Kidney epithelial cell (primary cell): ENCODE measurements around the gene XK. TPM values are rescaled to one million over a fixed set of nuclear protein-coding genes. Genes with fewer than 3 reads are reported as not detected.

Experiments
- DNase-seq: peaks from one replicate; pipeline ENCODE4 v3.0.0-alpha.2; 2010; ENCODE audit warnings: low read depth
- H3K27me3 ChIP-seq: 2 replicates; pipeline ENCODE4 v1.6.0; 2011; ENCODE audit warnings: low read length; ENCODE audit not compliant: control insufficient read depth, insufficient read depth
- H3K36me3 ChIP-seq: 2 replicates; pipeline ENCODE4 v1.5.1; 2011; ENCODE audit warnings: low read length; ENCODE audit not compliant: control insufficient read depth, insufficient read depth
- H3K4me3 ChIP-seq: 2 replicates; pipeline ENCODE4 v1.5.1; 2011; ENCODE audit warnings: low read depth, mild to moderate bottlenecking, control low read depth, low read length
- CTCF ChIP-seq: IDR thresholded peaks from 2 replicates; pipeline ENCODE4 v1.5.1; 2011; ENCODE audit warnings: mild to moderate bottlenecking, moderate library complexity, low read length, control low read depth, inconsistent platforms; ENCODE audit not compliant: insufficient read depth, poor library complexity, severe bottlenecking
- total RNA-seq: library from RNA; depleted of rRNA; stranded (reverse); fragments of >200 nt; gene quantifications from 2 replicates; pipeline ENCODE4 v1.2.3, GENCODE V29; 2015

Gene XK
- total RNA-seq, 1 donor from 2014 or later, result 1.1 TPM

- TF ChIP-seq CTCF, result no peak
- no peaks in the 10 kb centered on the region for H3K27me3 ChIP-seq
- DNase-seq, result no peak
- H3K4me3 ChIP-seq, result no peak overlapping the region
- no peaks in the 10 kb centered on the region for H3K36me3 ChIP-seq
These were observed 8.3 kb upstream of the XK start for GRCh38 chrX:37677243-37677642.

- no peaks in the 10 kb centered on the region for H3K27me3 ChIP-seq
- H3K36me3 ChIP-seq, result no peaks in the 10 kb centered on the region
- no peak overlapping the region for H3K4me3 ChIP-seq
- DNase-seq, result no peak
- no peak for TF ChIP-seq CTCF
These were observed 7.8 kb upstream of the XK start for GRCh38 chrX:37677765-37678164.

- H3K27me3 ChIP-seq, result no peaks in the 10 kb centered on the region
- H3K36me3 ChIP-seq, result no peaks in the 10 kb centered on the region
- no peak for DNase-seq
- no peak overlapping the region for H3K4me3 ChIP-seq
- no peak for TF ChIP-seq CTCF
These were observed 7.0 kb upstream of the XK start for GRCh38 chrX:37678574-37678973.

GRCh38 chrX:37679230-37679629 lies 6.4 kb upstream of the XK start:
- no peak for DNase-seq
- Histone ChIP-seq H3K4me3 (no peak overlapping the region), H3K36me3 (no peaks in the 10 kb centered on the region), H3K27me3 (no peaks in the 10 kb centered on the region)
- no peak for TF ChIP-seq CTCF

GRCh38 chrX:37679888-37680287 lies 5.7 kb upstream of the XK start:
- no peak for TF ChIP-seq CTCF
- H3K27me3 ChIP-seq, result no peaks in the 10 kb centered on the region
- DNase-seq, result no peak
- H3K4me3 ChIP-seq, result no peak overlapping the region
- H3K36me3 ChIP-seq, result no peaks in the 10 kb centered on the region

- no peaks in the 10 kb centered on the region for H3K27me3 ChIP-seq
- DNase-seq, result no peak
- TF ChIP-seq CTCF, result no peak
- no peak overlapping the region for H3K4me3 ChIP-seq
- no peaks in the 10 kb centered on the region for H3K36me3 ChIP-seq
These were observed 1.2 kb upstream of the XK start for GRCh38 chrX:37684426-37684825.
